HG03342 (cell line): ENCODE data around the gene GLB1L2.
A peak's percentile ranks its signal among the peaks of the same experiment; 100 is the strongest.
"Not testable (repeated sequence)": the region's sequence is repeated elsewhere in the genome, so short reads cannot be mapped to it uniquely, and the experiment has no call there.

ENCODE experiments used
- ATAC-seq: cut with Tn5 transposase; IDR thresholded peaks from one replicate; pipeline ENCODE4 v1.9.1; 2021; ENCODE audit warnings: mild to moderate bottlenecking, moderate library complexity; ENCODE audit not compliant: unreplicated experiment

The GLB1L2 gene, protein sequence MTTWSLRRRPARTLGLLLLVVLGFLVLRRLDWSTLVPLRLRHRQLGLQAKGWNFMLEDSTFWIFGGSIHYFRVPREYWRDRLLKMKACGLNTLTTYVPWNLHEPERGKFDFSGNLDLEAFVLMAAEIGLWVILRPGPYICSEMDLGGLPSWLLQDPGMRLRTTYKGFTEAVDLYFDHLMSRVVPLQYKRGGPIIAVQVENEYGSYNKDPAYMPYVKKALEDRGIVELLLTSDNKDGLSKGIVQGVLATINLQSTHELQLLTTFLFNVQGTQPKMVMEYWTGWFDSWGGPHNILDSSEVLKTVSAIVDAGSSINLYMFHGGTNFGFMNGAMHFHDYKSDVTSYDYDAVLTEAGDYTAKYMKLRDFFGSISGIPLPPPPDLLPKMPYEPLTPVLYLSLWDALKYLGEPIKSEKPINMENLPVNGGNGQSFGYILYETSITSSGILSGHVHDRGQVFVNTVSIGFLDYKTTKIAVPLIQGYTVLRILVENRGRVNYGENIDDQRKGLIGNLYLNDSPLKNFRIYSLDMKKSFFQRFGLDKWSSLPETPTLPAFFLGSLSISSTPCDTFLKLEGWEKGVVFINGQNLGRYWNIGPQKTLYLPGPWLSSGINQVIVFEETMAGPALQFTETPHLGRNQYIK

DNA sequence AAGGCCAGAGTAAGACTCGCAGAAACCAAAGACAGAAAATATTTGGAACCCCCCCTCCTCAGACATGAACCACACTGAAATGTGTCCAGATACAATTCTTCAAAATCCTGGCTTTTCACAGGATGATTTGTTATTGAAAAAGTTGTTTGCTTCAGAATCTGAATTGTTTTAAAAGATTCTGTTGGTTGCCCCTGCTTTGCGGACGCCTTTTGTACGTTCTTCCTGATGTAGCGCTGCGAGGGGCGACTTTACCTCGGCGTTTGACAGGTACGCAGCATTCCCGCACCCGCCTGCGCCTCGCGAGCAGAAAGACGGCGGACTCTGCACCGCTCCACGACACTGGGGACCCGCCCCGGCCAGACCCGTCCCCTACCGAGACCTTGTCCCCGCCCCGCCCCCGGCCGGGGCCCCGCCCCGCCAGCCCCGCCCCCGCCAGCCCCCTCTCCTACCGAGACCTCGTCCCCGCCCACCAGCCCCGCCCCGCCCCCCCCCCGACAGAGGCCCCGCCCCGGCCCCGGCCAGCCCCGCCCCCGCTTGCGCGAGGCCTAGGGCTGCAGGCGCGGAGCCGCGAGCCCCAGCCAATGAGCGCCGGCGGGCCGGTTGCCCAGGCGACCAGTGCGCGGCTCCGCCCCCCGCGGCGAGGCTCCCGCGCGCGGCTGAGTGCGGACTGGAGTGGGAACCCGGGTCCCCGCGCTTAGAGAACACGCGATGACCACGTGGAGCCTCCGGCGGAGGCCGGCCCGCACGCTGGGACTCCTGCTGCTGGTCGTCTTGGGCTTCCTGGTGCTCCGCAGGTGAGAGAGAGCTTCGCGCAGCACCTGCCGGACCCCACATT is at the start of gene GLB1L2:
Gene GLB1L2, plus strand, starts transcription at position 635 of the 835 bp plus-strand sequence. Its CDS starts 74 bp downstream, at position 709.
- ATAC-seq, result peak; percentile 72

DNA sequence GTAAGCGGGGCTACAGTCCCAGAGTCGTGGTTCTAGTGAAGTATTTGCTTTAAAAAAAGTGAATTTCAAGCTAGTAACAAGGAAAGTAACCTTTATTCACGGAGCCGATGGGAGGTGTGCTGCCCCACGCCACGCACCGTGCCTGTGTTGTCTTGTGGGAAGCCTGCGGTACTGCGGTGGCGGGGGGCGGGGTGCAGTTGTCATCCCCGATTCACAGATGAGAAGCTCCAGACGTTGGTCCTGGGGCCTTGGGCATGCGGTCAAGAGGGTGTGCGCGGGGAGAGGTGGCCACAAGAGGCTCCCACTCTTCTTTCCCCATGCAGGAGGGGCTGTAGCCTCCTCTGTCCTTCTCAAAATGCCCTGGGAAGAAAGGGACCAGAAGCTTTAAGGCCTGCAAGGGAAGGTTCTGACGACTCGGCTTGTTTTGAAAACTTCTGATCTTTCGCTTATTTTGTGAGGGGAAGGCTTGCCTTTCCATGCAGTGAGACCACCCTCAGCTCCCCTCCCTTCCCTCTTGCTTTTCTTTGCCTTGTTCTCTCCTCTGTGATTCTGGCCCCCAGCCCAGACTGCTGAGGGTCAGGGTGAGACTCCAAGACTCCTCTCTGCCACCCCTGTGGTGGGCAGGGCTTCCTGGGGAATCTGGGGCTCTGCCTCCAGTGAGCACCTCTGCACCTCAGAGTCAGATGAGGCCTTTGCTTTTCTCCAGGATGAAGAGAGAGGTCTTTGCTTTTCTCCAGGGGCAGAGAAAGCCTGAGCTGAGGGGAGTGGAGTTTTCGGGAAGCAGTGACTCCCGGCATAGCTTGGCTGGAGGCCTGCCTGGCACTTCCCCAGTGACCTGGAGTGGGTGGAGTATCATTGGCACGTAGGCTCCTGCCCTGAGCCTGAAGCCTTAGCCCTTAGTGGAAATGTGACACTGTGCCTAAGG is 49.4 kb upstream of the GLB1L2 start:
- no peak for ATAC-seq

DNA sequence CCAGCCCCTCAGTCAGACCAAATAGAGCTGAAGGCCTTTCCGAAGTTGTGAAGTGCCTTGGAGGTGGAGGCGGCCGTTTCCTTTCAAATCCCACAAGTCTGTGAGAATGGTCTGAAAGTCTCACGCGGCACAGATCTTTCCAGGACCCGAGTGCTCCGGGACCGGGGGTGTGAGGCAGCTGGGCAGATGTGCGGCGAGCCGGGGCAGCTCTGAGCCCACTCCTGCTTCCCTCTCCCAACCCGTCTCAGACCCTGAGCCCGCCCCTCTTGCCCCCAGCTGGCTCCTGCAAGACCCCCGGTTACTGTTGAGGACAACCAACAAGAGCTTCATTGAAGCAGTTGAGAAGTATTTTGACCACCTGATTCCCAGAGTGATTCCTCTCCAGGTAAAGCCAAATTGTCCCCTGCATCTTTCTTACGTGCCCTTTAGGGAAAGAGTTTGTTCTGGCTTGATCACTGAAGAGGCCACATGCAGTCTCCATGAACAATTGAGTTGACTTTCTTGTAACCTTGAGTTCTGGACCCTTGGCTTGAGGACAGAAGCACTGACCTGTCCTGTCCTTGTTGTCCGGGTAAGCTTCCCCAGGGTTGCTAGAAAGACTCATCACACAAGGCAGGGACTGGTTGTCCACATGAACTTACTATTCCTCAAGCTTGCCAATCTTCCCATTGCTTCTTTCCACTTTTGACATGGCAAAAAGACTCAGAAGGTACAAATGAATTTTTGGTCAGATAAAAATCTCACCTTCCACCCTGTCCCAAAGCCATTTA is 48.1 kb upstream of the GLB1L2 start:
- ATAC-seq, result no peak

DNA sequence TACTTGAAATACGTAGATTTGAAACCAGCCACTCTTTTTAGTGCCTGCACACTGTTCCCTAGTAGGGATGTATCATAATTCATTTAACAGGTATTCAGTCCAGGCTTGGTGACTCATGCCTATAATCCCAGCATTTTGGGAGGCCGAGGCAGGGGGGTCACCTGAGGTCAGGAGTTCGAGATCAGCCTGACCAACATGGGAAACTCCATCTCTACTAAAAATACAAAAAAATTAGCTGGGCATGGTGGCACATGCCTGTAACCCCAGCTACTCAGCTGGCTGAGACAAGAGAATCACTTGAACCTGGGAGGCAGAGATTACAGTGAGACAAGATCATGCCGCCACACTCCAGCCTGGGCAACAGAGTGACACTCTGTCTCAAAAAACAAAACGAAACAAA is 47.4 kb upstream of the GLB1L2 start:
- ATAC-seq, result not testable (repeated sequence)

DNA sequence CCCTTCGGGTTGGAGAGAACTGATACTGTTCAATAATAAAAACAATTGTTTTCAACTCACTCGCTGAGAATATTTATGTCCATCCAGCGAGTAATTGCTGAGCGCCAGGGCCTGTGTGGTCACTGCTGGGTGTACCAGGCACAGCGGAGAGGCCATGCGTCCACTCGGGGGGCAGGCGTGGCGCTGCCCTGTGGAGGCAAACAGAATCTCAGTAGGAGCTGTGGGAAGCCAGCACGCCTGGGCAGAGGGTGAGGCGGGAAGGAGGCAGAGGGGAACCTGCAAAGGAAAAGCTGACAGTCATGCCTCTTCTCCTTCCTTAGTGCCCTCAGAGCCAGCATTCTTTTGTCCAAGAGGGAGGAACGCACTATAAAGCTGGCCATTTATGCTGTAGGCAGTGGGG is 44.2 kb upstream of the GLB1L2 start:
- no peak for ATAC-seq

DNA sequence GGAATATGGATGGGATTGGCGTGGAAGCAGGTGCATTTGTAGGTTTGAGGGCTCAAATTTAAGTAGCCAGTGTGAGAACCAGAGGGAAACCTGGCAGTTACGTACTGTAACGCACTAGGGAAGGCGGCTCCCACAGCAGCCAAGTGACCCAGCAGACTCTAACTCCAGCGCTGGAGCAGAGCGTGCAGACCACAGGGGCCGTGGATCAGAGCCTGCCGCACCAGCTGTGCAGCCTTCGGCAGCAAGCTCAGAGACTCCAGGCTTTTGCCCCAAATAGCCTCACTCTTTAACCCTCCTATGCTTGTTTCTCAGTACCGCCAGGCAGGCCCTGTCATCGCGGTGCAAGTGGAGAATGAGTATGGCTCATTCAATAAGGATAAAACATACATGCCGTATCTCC is 43.3 kb upstream of the GLB1L2 start:
- ATAC-seq, result no peak

DNA sequence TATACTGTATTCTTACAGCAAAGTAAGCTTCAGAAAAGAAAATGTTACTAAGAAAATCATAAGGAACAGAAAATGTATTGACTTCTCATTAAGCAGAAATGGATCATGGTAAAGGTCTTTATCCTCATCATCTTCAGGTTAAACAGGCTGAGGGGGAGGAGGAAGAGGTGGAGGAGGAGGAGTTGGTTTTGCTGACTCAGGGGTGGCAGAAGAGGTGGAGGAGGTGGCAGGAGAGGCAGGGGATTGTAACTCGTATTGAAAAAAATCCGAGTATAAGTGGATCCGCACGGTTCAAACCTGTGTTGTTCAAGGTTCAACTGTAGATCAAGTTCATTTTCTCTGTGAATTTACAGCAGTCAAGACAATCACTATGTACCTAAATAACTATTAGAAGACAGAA is 42.6 kb upstream of the GLB1L2 start:
- ATAC-seq, result no peak

DNA sequence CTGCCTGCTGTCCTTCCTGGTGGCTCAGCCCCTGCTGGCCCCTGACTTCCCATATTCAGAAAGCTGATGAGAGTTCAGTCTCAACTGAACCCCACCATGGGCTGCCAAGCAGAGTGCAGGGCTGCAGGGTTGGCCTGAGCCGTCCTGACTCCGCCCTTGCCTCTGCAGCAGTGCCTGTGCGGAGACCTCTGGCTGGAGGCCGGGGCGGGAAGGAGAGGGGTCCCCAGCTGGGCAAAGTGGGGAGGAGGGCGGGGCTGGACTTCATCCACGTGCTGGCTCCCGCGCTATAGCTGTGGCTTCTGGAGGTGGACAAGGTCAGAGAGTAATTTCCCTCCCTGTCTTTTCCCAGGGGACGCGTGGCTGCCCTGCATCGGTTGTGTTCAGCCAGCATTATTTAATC is 42.0 kb upstream of the GLB1L2 start:
- ATAC-seq, result no peak

DNA sequence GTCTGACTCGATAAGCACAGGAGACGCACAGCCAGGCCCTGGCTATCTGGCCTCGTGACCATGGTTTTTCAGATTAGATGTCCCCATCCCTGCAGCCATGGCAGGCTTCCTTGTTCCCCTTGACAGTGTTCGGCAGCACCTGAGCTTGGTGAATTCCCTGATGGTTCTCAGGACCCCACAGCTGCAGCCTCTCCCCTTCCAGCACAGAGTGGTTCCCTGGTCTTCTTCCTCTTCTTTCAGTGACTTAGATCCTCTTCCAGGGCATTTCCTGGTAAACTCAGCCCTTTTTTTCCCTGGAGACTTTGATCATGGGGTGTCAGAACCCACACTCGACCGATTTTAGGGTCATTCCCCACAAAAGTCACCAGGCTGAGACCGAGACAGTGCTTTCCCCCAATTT is 41.1 kb upstream of the GLB1L2 start:
- ATAC-seq, result no peak

DNA sequence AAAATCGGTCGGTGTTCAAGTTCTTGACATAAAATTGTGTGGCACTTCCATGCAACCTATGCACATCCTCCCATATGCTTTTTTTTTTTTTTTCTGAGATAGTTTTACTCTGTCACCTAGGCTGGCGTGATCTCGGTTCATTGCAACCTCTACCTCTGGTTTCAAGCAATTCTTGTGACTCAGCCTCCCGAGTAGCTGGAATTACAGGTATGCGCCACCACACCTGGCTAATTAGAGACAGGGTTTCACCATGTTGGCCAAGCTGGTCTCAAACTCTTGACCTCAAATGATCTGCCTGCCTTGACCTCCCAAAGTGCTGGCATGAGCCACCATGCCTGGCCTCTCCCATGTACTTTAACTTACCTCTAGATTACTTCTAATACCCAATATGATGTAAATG is 40.6 kb upstream of the GLB1L2 start:
- ATAC-seq, result no peak

DNA sequence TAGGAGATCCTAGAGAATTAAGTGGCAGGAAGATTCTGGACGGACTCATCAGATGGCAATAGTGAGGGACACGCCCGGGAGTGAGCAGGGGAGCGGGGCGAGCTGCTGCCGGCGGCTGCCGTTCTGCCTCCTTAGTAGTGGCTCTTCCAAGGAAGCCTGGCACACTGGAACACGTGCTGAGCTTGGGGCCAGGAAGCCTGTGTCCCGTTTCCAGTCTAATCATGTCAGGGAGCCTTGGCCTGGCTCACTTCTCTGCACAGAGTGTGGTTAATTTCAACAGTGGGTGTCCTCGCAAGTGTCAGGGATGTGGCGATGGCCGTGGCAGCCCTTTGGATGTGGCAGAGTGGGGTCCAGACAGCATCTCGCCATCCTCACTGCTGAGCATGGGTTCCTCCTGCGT is 39.1 kb upstream of the GLB1L2 start:
- no peak for ATAC-seq

DNA sequence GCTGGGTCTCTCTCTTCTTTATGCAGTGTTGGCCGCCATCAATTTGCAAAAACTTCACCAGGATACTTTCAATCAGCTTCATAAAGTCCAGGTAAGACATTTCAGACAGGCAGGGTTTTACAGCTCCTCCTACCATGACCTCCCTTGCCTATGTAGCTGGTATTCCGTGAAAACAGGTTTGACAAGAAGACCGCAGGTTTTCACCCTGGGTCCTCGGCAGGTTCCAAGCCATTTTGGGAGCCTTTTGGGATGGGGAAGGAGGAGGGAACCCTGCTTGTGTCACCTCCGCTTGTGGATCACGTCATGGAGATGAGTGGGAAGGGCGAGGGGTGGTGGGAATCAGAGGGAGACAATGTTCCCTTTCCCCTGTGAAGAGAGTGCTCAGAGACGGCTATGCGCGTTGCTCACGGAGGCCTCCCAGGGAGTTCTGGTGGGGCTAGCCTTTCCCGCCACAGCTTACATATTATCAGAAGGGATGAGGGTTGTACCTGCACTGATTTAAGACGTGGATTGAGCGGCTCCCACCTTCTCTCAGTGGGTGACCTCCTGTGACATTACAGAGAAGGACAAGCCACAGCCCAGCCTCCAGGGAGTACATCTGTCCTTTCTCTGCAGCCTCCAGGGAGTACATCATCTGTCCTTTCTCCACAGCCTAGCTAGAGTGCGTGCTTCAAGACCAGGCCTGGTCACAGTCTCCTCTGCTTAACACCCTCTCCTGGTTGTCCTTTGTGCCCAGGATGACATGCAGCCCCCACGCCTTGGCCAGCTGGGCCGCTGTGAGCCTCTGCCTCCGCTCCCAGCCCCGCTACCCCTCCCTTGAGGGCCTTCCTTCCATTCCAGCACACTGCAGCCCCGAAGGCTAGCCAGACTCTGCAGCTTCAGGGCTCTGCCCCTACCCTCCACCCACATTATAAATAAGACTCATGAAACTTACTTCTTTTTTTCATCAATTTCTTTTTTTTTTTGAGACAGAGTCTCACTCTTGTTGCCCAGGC is 38.4 kb upstream of the GLB1L2 start:
- no peak for ATAC-seq

DNA sequence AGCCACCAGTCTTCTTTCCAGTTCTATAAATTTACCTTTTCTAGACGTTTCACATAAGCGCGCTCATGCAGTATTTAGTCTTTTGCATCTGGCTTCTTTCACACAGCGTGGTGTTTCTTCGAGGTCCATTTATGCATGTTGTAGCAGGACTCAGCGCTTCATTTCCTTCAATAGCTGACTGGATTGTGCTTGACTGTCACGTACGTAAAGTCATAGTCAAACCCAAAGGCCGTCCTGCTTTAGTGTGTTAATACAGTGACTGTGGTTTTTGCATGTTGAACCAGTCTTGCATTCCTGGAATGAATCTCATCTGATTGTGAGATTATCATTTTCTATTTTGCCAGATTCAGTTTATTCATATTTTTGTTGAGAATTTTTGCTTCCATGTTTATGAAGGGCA is 37.1 kb upstream of the GLB1L2 start:
- ATAC-seq, result no peak

DNA sequence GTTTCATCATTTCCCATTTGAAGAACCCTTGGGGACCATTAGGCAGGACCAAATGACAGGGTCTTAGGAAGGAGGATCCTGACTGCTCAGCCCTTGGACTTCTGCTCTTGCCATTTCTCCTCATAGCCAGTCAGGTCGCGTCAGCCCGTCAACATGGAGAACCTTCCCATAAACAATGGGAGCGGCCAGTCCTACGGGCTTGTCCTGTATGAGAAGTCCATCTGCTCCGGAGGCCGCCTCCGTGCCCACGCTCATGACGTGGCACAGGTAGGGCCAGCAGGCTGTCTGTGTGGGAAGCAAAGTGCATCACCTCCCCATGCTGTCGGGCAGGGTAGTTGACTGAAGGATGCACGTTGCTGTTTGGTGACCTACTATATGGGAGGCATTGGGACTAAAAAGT is 19.6 kb upstream of the GLB1L2 start:
- ATAC-seq, result no peak

DNA sequence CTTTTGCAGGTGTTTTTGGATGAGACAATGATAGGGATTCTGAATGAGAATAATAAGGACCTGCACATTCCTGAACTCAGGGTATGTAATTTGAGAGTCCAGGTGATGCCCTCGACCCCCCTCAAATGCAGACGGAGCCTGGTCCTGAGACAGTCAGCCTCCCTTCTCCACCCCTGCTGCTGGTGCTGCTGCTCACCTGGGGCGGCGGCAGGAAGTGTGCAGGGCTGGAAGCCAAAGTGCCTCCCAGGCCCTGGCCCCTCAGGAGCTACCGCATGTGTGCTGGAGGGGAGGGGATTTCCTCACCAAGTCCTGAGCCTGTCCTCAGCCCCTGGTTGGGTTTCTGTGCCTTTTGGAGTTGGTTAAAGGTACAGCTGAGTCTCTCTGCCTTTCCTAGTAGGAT is 19.0 kb upstream of the GLB1L2 start:
- ATAC-seq, result no peak

DNA sequence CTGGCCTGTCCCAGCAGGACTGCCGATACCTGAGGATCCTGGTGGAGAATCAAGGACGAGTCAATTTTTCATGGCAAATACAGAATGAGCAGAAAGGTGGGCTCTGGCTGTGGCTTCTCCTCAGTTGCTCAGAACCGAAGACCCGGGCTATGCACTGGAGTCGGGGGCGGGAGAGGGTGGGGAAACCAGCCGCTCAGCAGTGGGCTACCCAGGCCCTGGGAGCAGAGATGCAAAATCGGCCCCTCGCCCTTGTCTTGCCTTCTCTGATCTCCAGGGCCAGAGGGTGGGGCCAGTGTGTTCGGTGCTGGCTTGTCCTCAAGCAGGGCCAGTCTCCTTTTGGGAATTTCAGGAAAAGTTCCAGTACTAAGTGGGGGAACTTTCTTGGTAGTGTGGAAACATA is 18.4 kb upstream of the GLB1L2 start:
- no peak for ATAC-seq

DNA sequence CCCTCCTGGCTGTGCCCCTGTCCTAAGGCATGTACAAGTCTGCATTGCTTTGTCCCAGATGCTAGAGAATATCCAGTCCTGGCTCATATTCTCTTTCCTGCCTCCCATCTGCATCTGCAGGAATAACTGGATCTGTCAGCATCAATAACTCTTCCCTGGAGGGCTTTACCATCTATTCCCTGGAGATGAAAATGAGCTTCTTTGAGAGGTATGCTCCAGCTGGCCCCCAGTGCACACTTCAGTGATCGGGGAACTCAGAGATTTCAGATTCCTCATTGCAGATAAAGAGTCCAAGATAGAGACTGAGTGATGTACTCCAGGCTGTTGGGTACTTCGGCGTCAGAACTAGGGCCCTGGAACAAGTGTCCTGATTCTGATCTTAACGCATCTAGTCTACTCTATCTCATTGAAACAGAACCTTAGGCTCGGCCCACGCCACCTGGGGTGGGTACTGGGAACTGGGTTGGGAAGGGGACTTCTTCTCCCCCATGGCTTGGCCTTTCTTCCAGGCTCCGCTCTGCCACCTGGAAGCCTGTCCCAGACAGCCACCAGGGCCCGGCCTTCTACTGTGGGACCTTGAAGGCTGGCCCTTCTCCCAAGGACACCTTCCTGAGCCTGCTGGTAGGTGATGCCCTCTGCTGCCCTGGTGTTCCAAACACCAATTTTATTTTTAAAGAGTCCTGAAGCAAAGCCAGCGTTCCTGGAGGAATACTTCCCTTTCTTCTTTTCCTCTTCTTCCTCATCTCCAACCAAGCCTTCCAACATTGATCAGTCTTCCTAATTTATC is 17.8 kb upstream of the GLB1L2 start:
- no peak for ATAC-seq

DNA sequence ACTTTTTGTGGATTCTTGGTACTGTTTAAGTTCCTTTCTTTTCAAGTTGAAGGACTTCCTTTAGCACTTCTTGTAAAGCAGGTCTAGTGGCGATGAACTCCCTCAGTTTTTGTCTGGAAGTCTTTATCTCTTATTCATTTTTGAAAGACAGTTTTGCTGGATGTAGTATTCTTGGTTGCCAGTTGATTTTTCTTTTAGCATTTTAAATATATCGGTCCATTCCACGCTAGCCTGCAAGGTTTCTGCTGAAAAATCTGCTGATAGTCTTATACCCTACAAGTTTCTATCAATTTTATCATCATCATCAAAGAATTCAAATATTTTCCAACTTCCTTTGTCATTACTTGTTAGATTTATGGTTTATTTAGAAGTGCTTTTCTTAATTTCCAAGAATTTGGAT is 14.7 kb upstream of the GLB1L2 start:
- ATAC-seq, result no peak
